ENCODE results near the gene DTNB.

The DTNB gene

DNA sequence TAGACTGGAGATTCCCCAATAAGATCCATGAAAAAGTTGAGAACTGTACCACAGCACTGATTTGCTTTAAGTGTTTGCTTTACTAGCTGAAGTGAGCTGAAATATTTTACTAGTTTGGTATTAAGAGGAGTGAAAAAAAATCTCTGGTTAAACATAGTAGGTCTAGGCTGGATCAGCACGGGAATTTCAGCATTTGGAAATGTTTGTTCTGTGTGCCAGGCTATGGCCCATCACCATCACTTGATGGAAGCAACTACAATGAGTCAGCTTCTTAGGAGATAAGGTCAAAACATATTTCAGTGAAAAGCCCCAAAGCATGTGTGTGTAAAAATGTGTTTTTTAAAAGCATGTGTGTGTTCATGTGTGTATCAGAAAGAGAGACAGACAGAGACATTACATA lies 200.2 kb downstream of the DTNB start:
- Mint-ChIP-seq H3K9me3 (peaks cover 10% of the 10 kb centered on the region), H3K4me1 (ENCODE audit: low read depth) (peaks cover 2% of the 10 kb centered on the region), H3K27me3 (ENCODE audit: low read depth) (no peaks in the 10 kb centered on the region), H3K4me3 (no peak overlapping the region), H3K27ac (no peak overlapping the region), H3K36me3 (ENCODE audit: low read depth) (peaks cover 19% of the 10 kb centered on the region)
- DNase-seq (ENCODE audit: low spot score) = no peak

DNA sequence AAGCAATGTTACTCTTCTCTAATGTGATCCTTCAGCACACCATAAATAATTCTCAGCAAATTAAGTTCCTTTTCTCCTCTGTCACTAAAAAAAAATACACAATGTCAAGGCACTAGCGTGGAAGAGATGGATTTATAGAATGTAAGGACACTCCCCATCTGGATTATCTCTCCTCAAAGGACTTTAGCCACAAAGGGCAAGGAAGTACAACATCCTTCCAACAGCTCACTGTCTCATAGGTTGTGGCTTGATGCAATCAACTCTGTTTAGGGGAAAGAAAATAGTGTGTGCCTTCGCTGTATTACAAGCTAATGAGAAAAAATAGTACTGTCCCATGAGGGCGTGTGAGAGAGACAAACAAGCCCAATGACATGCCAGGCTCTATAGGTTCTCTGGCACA lies 202.6 kb downstream of the DTNB start:
- Mint-ChIP-seq H3K27me3 (ENCODE audit: low read depth) (no peaks in the 10 kb centered on the region), H3K36me3 (ENCODE audit: low read depth) (peaks cover 14% of the 10 kb centered on the region), H3K4me3 (no peak overlapping the region), H3K4me1 (ENCODE audit: low read depth) (peaks cover 2% of the 10 kb centered on the region), H3K9me3 (peaks cover 9% of the 10 kb centered on the region), H3K27ac (no peak overlapping the region)
- no peak for DNase-seq (ENCODE audit: low spot score)

DNA sequence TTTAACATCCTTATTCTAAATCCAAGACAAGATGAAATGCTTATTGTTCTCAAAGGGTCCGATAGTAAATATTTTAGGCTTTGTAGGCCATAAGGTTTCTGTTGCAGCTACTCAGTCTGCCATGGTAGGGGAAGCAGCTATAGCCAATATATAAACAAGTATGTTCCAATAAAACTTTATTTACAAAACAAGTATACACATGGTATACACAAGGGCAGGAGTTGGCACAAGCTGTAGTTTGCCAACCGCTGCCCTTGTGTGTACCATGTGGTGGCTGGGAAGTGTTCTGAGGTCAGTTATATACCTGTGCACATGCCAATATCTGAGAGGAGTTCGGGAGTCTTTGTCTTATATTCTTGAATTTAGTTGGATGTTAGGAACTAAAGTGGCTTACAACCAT lies 205.6 kb downstream of the DTNB start:
- Mint-ChIP-seq H3K27me3 (ENCODE audit: low read depth) (no peaks in the 10 kb centered on the region), H3K4me1 (ENCODE audit: low read depth) (peaks cover 2% of the 10 kb centered on the region), H3K27ac (no peak overlapping the region), H3K36me3 (ENCODE audit: low read depth) (peaks cover 4% of the 10 kb centered on the region), H3K9me3 (peaks cover 5% of the 10 kb centered on the region), H3K4me3 (no peak overlapping the region)
- no peak for DNase-seq (ENCODE audit: low spot score)

DNA sequence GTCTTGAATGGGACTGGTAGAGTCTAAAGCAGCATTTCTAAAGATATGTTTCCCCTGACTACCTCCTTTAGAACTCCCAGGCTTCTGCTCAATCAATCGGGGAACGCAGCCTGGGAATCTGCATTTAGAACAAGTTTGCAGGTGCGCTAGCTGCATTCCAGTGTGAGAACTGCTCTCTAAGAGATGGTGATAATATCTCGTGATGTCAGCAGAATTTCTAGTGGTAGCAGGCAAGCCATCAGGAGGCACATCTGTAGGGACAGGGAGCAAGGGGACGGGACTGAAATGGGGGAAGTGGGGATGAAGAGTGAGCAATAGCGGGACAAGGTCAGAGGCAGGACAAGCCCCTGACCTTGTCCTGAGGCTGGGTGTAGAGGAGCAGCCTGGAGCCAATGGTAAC lies 211.4 kb downstream of the DTNB start:
- Mint-ChIP-seq H3K36me3 (ENCODE audit: low read depth) (peaks cover 6% of the 10 kb centered on the region), H3K27me3 (ENCODE audit: low read depth) (no peaks in the 10 kb centered on the region), H3K27ac (no peak overlapping the region), H3K9me3 (peaks cover 5% of the 10 kb centered on the region), H3K4me1 (ENCODE audit: low read depth) (peaks cover 7% of the 10 kb centered on the region), H3K4me3 (no peak overlapping the region)
- no peak for DNase-seq (ENCODE audit: low spot score)

DNA sequence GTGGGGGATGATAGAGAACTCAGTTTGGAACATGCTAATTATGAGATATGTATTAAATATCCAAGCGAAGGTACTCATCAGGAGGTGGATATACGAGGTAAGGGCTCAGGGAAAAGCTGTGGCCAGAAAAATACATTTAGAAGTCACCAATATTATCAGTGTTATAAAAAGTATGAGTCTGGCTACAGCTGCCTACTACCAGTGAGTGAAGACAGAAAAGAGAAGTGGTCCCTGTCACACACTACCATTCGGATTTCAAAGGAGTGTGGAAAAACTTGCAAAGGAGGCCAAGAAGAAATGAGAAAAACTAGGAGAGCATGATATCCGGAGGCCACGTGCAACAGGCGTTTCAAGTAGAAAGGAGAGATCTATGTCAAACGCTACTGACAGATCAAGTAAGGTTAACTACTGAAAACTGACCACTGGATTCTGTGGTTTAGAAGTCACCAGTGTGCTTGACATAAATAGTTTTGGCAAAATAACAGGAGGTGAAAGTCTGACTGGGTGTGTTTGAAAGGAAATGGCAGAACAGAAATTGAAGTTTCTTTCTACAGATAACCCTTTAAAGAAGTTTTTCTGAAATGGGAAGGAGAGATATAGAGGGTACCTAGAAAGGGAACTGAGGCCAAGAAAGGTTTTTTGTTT lies 213.0 kb downstream of the DTNB start:
- peaks cover 5% of the 10 kb centered on the region for H3K9me3 Mint-ChIP-seq
- no peak for DNase-seq (ENCODE audit: low spot score)
- no peak overlapping the region for H3K27ac Mint-ChIP-seq
- H3K4me1 Mint-ChIP-seq (ENCODE audit: low read depth) = peaks cover 9% of the 10 kb centered on the region
- H3K27me3 Mint-ChIP-seq (ENCODE audit: low read depth) = no peaks in the 10 kb centered on the region
- no peak overlapping the region for H3K4me3 Mint-ChIP-seq
- peaks cover 6% of the 10 kb centered on the region for H3K36me3 Mint-ChIP-seq (ENCODE audit: low read depth)

DNA sequence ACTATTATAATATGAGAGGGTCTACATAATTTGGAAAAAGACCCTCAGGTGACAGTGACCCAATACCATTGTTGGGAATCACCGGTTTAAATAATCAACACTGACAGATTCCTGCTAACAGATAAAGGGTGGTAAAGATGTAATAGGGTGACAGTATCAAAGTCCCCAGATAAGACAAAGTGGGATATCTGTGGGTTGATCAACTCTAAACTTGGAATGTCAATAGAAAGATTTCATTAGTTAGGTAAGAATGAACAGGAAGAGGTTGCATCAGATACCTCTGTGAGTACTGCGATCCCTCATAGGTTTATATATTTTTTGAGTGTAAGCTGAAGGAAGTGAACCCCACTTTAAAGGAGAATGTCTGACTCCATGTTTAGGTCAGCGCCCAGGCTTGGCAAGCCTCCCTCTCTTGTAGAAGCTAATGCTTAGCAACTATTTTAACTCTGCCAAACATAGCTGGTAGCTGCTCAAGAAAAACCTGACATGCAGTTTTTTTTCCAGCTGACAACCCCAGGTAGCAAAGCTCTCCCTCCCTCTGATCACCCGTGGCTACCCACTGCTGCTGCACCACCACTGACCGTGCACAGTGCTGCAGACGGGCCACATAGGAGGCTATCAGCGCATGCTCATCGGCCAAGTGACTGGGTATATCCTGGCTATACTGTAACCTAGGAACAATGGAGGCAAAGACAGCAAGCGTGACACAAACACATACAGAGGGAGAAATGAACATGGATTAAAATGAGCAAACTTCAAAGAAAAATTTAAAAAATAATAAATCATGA lies 218.4 kb downstream of the DTNB start:
- Mint-ChIP-seq H3K4me3 (no peak overlapping the region), H3K27me3 (ENCODE audit: low read depth) (no peaks in the 10 kb centered on the region), H3K4me1 (ENCODE audit: low read depth) (peaks cover 35% of the 10 kb centered on the region), H3K9me3 (no peaks in the 10 kb centered on the region), H3K27ac (peak overlapping the region; percentile 74), H3K36me3 (ENCODE audit: low read depth) (peaks cover 22% of the 10 kb centered on the region)
- DNase-seq (ENCODE audit: low spot score) = no peak

DNA sequence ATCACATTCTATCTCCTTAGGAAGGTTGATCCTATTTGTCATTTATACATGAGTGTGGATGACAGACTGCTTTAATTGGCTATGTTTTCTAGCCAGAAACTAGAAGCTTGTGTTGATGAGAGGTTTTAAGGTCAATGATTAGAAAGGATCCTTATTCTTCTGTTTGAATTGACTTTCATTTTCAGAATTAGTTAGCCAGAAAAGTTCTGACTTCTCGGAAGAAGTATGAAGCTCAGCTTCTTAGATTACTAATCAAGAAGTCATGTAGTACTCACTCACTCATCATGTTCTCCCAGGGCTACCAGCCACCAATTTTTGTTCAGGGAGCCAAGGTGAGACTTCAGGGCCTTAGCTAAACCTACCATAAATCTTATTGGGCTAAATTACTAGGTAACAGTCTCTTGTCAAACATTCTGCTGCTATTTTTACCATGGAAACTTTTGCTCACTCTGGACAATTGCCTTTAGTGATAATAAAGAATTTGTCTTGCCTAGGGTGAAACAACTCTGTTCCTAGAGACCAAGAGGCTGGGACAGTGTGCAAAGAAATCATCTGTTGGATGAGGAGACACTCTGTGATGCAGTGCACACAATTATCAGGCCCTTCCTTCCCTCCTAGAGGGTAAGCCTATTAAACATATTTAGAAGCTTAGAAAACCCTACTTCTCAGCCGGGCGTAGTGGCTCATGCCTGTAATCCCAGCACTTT lies 220.0 kb downstream of the DTNB start:
- peaks cover 27% of the 10 kb centered on the region for H3K36me3 Mint-ChIP-seq (ENCODE audit: low read depth)
- DNase-seq (ENCODE audit: low spot score) = peak; percentile 38
- peak overlapping the region; percentile 89 for H3K27ac Mint-ChIP-seq
- no peaks in the 10 kb centered on the region for H3K27me3 Mint-ChIP-seq (ENCODE audit: low read depth)
- peak overlapping the region; percentile 50 for H3K4me3 Mint-ChIP-seq
- no peaks in the 10 kb centered on the region for H3K9me3 Mint-ChIP-seq
- peaks cover 33% of the 10 kb centered on the region for H3K4me1 Mint-ChIP-seq (ENCODE audit: low read depth)

DNA sequence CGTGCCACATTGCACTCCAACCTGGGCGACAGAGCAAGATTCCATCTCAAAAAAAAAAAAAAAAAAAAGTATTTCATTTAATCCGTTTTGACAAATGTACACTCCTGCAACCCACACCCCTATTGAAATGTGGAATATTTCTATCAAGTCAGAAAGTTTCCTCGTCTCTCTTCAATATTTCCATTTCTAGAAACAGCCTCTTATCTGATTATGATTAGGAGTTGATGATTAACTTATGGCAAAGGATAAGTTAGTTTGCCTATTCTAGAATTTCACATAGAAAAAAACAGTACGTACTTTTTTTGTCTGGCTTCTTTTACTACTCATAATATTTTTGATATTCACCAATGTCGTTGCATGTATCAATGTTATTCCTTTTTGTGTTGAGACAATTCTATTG lies 224.6 kb downstream of the DTNB start:
- Mint-ChIP-seq H3K4me1 (ENCODE audit: low read depth) (peaks cover 18% of the 10 kb centered on the region), H3K27me3 (ENCODE audit: low read depth) (no peaks in the 10 kb centered on the region), H3K27ac (no peak overlapping the region), H3K36me3 (ENCODE audit: low read depth) (peaks cover 32% of the 10 kb centered on the region), H3K4me3 (no peak overlapping the region), H3K9me3 (no peaks in the 10 kb centered on the region)
- no peak for DNase-seq (ENCODE audit: low spot score)

DNA sequence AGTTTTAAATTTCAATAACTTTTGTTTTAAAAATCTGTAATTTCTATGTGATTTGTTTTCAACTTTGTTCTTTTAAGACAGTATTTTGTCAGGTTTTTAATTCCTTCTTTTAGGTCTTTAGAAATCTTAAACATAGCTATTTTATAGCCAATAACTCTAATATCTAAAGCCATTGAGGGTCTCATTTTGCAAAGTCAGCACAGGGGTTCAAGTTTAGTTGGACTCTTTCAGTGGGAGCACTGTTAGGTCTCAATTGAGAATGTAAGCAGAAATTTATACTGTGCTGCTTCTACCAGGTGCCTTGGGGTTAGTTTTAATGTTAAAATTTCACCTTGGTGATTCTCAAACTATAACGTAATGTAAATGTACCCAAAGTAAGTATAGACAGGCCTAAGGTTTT lies 226.4 kb downstream of the DTNB start:
- H3K27me3 Mint-ChIP-seq (ENCODE audit: low read depth) = no peaks in the 10 kb centered on the region
- H3K4me1 Mint-ChIP-seq (ENCODE audit: low read depth) = peaks cover 3% of the 10 kb centered on the region
- no peak for DNase-seq (ENCODE audit: low spot score)
- H3K4me3 Mint-ChIP-seq = no peak overlapping the region
- H3K36me3 Mint-ChIP-seq (ENCODE audit: low read depth) = peaks cover 26% of the 10 kb centered on the region
- H3K27ac Mint-ChIP-seq = no peak overlapping the region
- no peaks in the 10 kb centered on the region for H3K9me3 Mint-ChIP-seq

DNA sequence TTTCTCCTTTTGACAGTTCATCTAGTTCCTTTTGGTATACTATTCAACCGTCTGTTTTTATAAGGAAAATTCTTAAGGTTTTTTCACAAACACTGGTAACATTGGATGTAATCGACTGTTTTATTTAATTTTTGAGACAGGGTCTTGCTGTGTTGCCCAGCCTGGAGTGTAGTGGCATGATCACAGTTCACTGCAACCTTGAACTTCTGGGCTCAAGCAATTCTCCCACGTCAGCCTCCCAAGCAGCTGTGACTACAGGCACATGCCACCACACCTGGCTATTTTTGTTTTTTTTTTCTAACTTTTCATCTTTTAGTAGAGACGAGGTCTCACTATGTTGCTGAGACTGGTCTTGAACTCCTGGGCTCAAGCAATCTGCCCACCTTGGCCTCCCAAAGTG lies 227.3 kb downstream of the DTNB start:
- H3K27me3 Mint-ChIP-seq (ENCODE audit: low read depth) = no peaks in the 10 kb centered on the region
- H3K9me3 Mint-ChIP-seq = no peaks in the 10 kb centered on the region
- no peak overlapping the region for H3K4me3 Mint-ChIP-seq
- H3K4me1 Mint-ChIP-seq (ENCODE audit: low read depth) = no peaks in the 10 kb centered on the region
- DNase-seq (ENCODE audit: low spot score) = no peak
- H3K36me3 Mint-ChIP-seq (ENCODE audit: low read depth) = peaks cover 18% of the 10 kb centered on the region
- H3K27ac Mint-ChIP-seq = no peak overlapping the region

DNA sequence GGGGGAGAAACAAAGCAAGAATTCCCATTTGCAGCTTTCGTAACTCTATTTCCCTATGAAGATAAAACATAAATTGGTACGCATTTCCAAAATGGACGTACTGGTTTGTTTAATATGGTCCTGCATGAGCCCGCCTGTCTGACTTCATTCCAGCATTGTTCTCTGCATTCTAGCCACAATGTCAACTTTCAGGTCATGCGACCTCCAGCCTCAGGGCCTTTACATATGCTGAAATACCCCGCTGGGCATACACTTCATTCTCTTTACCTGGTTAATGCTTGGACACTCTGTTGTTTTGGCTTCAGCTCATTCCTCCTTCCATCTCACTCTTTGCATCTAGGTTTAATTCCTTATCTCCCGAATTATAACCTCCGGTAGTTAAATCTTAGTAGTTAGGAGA lies 227.9 kb downstream of the DTNB start:
- Mint-ChIP-seq H3K4me3 (no peak overlapping the region), H3K27me3 (ENCODE audit: low read depth) (no peaks in the 10 kb centered on the region), H3K9me3 (no peaks in the 10 kb centered on the region), H3K36me3 (ENCODE audit: low read depth) (peaks cover 16% of the 10 kb centered on the region), H3K4me1 (ENCODE audit: low read depth) (no peaks in the 10 kb centered on the region), H3K27ac (no peak overlapping the region)
- DNase-seq (ENCODE audit: low spot score) = no peak

DNA sequence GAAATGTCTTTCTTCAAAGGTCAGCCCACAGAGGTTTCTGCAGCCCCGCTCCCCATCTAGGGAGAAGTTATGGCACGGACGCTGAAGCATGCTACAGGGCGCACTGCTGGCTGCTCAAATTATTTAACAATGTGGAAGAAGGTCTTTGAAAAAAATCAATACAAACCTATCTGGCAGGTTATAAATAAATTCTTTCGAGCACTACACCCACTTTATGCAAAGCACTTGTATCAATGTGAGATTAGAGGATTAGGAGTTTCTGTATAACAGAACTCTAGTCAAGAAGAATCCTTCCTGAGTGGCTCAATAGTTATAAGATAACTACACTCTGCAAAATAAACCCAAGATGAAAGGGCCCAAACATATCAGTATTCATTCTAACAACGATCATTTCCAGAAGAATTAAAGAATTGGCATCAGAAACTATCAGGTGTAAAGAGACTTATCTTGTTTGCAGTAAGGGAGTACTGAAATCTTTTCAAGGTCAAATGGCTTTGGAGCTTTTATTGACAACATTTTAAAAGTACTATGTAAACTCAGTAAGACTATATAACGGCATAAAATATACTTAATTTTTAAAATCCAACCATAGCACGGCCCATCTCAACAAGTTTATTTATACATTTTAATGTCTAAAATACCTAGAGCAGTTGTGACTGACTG lies 228.6 kb downstream of the DTNB start:
- no peaks in the 10 kb centered on the region for H3K27me3 Mint-ChIP-seq (ENCODE audit: low read depth)
- H3K4me3 Mint-ChIP-seq = no peak overlapping the region
- H3K4me1 Mint-ChIP-seq (ENCODE audit: low read depth) = no peaks in the 10 kb centered on the region
- H3K27ac Mint-ChIP-seq = no peak overlapping the region
- no peaks in the 10 kb centered on the region for H3K9me3 Mint-ChIP-seq
- DNase-seq (ENCODE audit: low spot score) = no peak
- H3K36me3 Mint-ChIP-seq (ENCODE audit: low read depth) = peaks cover 12% of the 10 kb centered on the region

DNA sequence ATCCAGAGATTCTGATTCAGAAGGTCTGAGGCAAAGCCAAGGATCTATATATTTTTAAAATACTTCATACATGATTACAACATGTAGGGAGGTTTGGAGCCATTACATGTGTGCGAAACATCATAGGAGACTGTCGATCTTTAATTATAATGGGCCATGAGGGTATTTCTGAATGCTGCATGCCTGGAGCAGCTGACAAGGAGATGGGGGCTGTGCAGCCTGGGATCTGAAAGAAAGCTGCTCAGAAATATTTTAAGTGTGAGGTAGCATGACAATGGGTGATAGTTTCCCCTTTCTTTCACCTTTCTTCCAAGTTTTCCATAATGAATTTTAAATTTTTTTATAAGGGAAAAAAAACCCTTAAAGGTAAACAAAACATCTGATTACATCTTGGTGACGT lies 229.6 kb downstream of the DTNB start:
- Mint-ChIP-seq H3K27ac (no peak overlapping the region), H3K36me3 (ENCODE audit: low read depth) (peaks cover 8% of the 10 kb centered on the region), H3K4me1 (ENCODE audit: low read depth) (no peaks in the 10 kb centered on the region), H3K27me3 (ENCODE audit: low read depth) (no peaks in the 10 kb centered on the region), H3K4me3 (no peak overlapping the region), H3K9me3 (no peaks in the 10 kb centered on the region)
- DNase-seq (ENCODE audit: low spot score) = no peak

DNA sequence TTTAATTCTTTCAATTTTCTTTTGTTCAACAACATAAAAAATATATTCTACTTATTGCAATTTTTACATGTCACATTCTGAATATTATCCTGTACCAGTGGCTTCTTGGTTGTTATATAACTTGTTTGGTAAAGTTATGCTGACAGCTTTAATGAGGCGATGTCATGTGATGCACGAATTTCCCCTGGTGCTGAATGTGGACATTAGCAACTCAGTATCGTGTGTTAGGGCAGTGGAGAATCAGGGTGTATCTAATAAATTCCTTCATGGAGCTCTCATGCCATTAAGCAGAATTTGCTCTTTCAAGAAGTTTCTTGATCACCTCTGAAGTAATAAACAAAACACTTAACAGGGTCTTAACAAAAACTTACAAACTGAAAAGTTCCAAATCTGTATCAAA lies 232.0 kb downstream of the DTNB start:
- DNase-seq (ENCODE audit: low spot score) = no peak
- peaks cover 2% of the 10 kb centered on the region for H3K4me1 Mint-ChIP-seq (ENCODE audit: low read depth)
- H3K4me3 Mint-ChIP-seq = no peak overlapping the region
- H3K36me3 Mint-ChIP-seq (ENCODE audit: low read depth) = peaks cover 4% of the 10 kb centered on the region
- no peaks in the 10 kb centered on the region for H3K9me3 Mint-ChIP-seq
- no peaks in the 10 kb centered on the region for H3K27me3 Mint-ChIP-seq (ENCODE audit: low read depth)
- no peak overlapping the region for H3K27ac Mint-ChIP-seq
